C1 segment of cervical spinal cord (tissue), 14 donors: Measurements from ENCODE around the gene LRRC4B.
"Not testable (repeated sequence)": the region's sequence is repeated elsewhere in the genome, so short reads cannot be mapped to it uniquely, and the experiment has no call there.

Experiments
- DNase-seq, 14 donors: peaks; one replicate each; lab custom pipeline; 2025; lab: John Stamatoyannopoulos, UW

The LRRC4B gene

DNA sequence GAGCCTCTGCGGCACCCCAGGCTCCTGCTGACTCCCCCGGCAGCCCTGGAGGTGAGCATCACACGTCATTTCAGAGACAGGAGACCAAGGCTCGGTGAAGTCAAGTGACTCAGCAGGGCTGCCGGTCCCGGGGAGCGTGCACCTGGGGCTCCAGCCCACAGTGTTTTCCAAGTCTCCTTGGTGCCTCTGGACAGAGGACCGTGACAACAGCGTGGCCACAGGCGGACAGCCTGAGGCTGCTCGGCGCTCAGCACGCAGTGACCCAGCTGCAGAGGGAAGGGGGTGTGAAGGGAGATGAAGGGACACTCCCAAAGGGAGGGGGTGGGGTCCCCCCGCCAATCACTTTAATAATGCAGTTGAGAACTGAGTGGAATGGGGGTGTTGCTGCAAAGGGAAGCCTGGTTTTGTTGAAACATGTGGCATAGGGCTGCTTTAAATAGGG, 37.0 kb downstream of the LRRC4B start:
- peak in 1 of 14 donors; percentile 18 for DNase-seq

- DNase-seq = not testable (repeated sequence)
These were observed 40.2 kb downstream of the LRRC4B start for GRCh38 chr19:50528052-50528451.

- no peak for DNase-seq
These were observed 45.4 kb downstream of the LRRC4B start for GRCh38 chr19:50522881-50523280.

GRCh38 chr19:50520822-50521465, 47.3 kb downstream of the LRRC4B start:
- peak in 1 of 14 donors; percentile 10 for DNase-seq

GRCh38 chr19:50519006-50519575, 49.1 kb downstream of the LRRC4B start:
- DNase-seq = no peak

DNA sequence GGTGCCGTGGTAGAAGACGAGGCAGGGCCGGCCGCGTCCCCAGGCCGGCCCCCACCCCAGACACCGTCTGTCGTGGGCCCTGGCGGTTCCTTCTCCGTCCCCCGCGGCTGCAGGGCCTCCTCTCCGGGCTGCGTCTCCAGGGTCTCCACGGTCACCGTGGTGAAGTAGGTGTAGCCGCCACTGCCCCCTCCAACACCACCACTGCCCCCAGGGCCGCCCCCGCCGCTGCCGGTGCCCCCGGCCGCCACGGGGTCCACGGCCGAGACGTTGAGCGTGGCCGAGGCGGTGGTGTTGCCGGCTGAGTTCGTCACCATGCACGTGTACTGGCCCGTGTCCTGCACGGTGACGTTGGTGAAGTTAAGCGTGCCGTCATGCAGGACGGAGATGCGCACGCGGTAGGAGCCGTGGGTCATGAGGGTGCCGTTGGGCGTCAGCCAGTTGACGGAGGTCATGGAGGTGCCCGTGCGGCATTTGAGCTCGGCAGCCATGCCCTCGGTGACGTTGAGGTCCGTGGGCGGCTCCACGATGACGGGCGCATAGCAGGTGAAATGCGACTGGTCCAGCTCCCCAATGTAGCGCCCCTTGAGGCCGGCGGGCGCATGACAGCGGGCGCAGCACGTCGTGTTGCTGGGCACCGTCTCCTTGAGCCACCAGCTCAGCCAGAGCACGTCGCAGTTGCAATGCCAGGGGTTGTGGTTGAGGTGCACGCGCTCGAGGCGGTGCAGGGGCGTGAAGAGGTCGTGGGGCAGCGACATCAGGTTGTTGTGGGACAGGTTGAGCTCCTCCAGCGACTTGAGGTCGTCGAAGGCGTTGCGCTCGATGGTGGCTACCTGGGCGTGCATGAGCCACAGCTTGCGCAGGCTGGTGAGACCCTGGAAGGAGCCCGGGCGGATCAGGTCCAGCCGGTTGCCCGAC, 49.9 kb downstream of the LRRC4B start:
- no peak for DNase-seq

- no peak for DNase-seq
These were observed 50.5 kb downstream of the LRRC4B start for GRCh38 chr19:50517704-50518075.

- no peak for DNase-seq
These were observed 51.1 kb downstream of the LRRC4B start for GRCh38 chr19:50516964-50517703.

DNA sequence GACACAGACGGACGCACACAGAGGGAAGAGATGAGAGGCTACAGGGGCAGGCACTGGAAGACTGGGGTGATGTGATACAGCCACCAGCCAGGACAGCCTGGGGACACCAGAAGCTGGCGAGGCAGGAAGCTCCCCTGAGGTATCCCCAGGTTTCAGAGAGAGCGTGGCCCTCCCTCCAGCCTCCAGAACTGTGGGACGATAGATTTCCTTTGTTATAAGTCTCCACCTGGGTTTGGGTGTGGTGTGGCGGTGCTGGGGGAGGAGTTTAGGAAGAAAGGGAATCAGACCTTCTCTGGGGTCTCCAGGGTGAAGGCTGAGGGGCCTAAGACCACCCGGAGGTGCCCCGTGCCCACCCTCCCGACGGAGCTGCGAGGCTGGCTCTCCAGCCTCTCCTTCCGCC, 51.8 kb downstream of the LRRC4B start:
- no peak for DNase-seq

- DNase-seq = no peak
These were observed 53.1 kb downstream of the LRRC4B start for GRCh38 chr19:50515168-50515561.

DNA sequence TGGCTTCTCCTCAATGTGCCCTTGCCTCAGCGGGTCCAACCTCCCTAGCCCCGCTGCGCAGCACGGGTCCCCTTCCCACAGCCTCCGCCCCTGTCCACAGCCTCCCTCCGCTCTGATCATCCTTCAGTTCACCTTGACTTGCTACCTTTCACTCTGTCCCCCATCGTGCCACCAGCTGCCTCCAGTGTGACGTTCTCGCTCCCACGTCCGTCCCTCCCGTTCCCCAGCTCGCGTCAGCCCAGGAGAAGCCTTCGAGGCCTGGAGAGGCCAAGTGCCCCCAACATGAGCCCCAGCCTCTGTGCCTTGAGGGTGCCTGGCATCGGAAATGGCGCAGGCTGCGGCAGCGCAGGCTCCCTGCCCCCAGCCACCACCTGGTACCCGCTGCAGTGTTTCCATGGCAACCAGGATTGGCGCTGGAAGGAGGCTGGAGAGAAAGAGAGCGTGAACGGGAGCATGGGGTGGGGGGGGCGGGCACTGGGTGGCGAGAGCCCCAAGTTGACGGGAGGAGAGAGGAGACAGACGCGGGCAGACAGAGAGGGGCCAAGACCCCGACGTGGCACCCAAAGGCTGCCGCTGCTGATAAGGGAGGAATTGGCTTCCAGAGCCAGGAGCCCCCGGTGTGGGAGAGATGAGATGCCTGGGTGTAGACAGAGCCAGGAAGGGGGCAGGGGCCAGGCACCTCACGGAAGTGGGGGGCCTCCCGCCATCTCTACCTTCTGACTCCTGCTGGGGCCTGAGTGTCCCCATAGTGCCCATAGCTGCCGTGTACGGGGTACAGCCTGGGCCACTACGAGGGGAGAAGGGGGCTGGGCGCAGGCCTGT, 53.7 kb downstream of the LRRC4B start:
- peak in 12 of 14 donors; percentile 28 to 92 (median 62) for DNase-seq

DNA sequence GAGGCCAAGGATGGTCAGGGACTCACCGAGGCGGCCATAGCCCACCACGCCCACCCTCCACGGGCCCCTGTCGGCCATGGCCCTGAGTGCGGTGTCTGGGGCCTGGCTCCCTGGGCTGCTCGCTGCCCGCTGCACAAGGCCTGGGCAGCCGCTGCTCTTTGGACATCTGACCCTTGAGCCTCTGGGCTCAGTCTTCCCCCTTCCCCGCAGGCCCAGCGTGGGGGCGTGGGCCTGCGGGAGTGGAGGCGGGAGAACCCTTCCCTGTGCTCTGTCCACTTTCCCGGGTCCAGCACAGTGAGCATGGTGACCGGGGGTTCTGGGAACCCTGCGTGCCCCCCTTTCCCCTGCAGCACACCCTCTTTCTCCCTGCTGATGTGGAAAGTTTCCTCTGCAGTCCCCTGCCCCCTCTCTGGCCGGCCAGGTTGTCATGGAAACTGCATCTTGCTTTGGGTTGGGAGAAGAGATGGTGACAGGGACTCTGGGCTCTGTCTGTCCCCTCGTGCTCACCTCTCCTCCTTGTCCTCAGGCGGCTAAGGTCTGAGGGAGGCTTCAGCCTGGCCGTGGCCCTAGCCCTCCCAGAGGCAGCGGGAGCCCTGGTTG, 54.4 kb downstream of the LRRC4B start, which contains the start of gene ASPDH:
ASPDH (minus strand) TSS at position 168 of the 600 bp plus-strand sequence; CDS start at position 78, 90 bp downstream.
- peak in 7 of 14 donors; percentile 25 to 82 (median 61) for DNase-seq

GRCh38 chr19:50512999-50513745, 55.1 kb downstream of the LRRC4B start:
- DNase-seq = no peak

GRCh38 chr19:50512112-50512998, 55.9 kb downstream of the LRRC4B start:
- DNase-seq = peak in 1 of 14 donors; percentile 10

- DNase-seq = peak; percentile 86 to 99 (median 96)
These were observed 57.0 kb downstream of the LRRC4B start, which contains the start of gene JOSD2 for GRCh38 chr19:50511069-50511822. Gene JOSD2, minus strand, starts transcription at chr19:50511191. Its CDS starts 760 bp downstream, at chr19:50510431.

- no peak for DNase-seq
These were observed 57.6 kb downstream of the LRRC4B start for GRCh38 chr19:50510700-50511068.

DNA sequence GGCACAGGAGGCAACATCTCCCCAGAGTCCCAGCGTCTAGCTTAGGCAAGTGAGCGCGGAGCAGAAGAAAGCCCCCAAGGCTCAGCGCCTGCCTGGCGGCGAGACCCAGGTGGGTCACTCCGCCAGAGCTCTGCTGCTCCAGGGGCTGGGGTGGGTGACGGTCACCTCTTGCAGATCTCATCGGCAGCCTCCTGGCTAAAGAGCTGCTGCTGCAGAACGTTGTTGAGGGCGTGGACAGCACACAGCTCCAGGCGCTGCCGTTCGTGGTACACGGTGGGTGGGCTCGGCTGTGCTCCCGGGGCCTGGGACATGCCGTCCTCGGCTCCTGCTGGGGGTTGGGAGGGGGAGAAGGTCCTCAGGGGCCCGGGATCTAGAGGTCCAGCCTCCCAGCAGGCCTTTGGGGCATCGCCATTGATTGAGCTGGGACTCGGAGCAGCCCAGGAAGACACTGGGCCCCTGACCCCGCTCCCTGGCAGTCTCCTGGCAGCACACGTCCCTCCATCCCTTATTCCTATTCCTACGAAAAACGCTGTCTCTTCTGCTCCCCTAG, 58.0 kb downstream of the LRRC4B start:
- DNase-seq = peak in 3 of 14 donors; percentile 22 to 47 (median 37)
